WTC11 (cell line): ENCODE measurements around the gene RAB3B.

Source experiments
- CTCF ChIP-seq: fragments of 200-600 bp; IDR thresholded peaks from 2 replicates; pipeline ENCODE4 v1.8.0; 2022; ENCODE audit warnings: antibody characterized with exemption
- FOXP1 ChIP-seq: sonication (generic); formaldehyde crosslinking; IDR thresholded peaks from 2 replicates; pipeline ENCODE4 v1.8.0; 2022; ENCODE audit warnings: missing genetic modification reagents, mild to moderate bottlenecking, moderate library complexity, borderline replicate concordance
- MYBL2 ChIP-seq: sonication (generic); formaldehyde crosslinking; IDR thresholded peaks from 2 replicates; pipeline ENCODE4 v1.8.1; 2023; ENCODE audit warnings: mild to moderate bottlenecking, moderate library complexity, missing genetic modification reagents

GRCh38 chr1:51875291-51875772 is 115.2 kb downstream of the RAB3B start:
- TF ChIP-seq MYBL2 (CRISPR knock-in tag) (no peak), CTCF (no peak), FOXP1 (no peak)
